OCI-LY1 (cell line): ENCODE data around the gene RPL23.

Source experiments
- H2AFZ ChIP-seq: fragments of 200-600 bp; sonication (generic), shearing (Covaris generic); 2 replicates; pipeline ENCODE4 v1.6.0; 2014; ENCODE audit warnings: antibody characterized with exemption, mild to moderate bottlenecking, low read length
- H3F3A ChIP-seq: fragments of 200-600 bp; sonication (generic), shearing (Covaris generic); 2 replicates; pipeline ENCODE4 v1.6.0; 2014; ENCODE audit warnings: mild to moderate bottlenecking, antibody characterized with exemption, low read length, moderate library complexity; ENCODE audit not compliant: insufficient read depth
- H3K27ac ChIP-seq: fragments of 200-600 bp; sonication (generic); 2 replicates; pipeline ENCODE4 v1.5.1; 2014; ENCODE audit warnings: low read length, mixed run types, mild to moderate bottlenecking, low read depth; ENCODE audit not compliant: poor library complexity, severe bottlenecking
- H3K27me3 ChIP-seq: fragments of 200-600 bp; sonication (generic); 2 replicates; pipeline ENCODE4 v1.6.0; 2014; ENCODE audit warnings: antibody characterized with exemption, mild to moderate bottlenecking, low read length, moderate library complexity; ENCODE audit not compliant: insufficient read depth
- H3K36me3 ChIP-seq: fragments of 200-600 bp; sonication (generic); 2 replicates; pipeline ENCODE4 v1.6.1; 2014; ENCODE audit warnings: mild to moderate bottlenecking, antibody characterized with exemption, low read length, moderate library complexity, mixed read lengths; ENCODE audit not compliant: insufficient read depth
- H3K4me1 ChIP-seq: fragments of 200-600 bp; sonication (generic); 2 replicates; pipeline ENCODE4 v1.5.1; 2014; ENCODE audit warnings: mild to moderate bottlenecking, low read length, moderate library complexity; ENCODE audit not compliant: insufficient read depth, severe bottlenecking
- H3K4me2 ChIP-seq: fragments of 200-600 bp; sonication (generic), shearing (Covaris generic); 2 replicates; pipeline ENCODE4 v1.6.1; 2014; ENCODE audit warnings: low read length
- H3K4me3 ChIP-seq: fragments of 200-600 bp; sonication (generic); 2 replicates; pipeline ENCODE4 v1.5.1; 2014; ENCODE audit warnings: low read length, low read depth, mild to moderate bottlenecking, mixed read lengths; ENCODE audit not compliant: poor library complexity, severe bottlenecking
- H3K79me2 ChIP-seq: fragments of 200-600 bp; shearing (Covaris generic); 2 replicates; pipeline ENCODE4 v1.6.1; 2016; ENCODE audit warnings: mixed run types, low read length, mixed read lengths; ENCODE audit not compliant: insufficient read depth
- H3K9ac ChIP-seq: fragments of 200-600 bp; sonication (generic), shearing (Covaris generic); 2 replicates; pipeline ENCODE4 v1.6.1; 2014; ENCODE audit warnings: mild to moderate bottlenecking, low read length, mixed read lengths
- H3K9me2 ChIP-seq: fragments of 200-600 bp; sonication (generic), shearing (Covaris generic); 2 replicates; pipeline ENCODE4 v1.6.1; 2014; ENCODE audit warnings: low read depth, mild to moderate bottlenecking, low read length, mixed read lengths
- H3K9me3 ChIP-seq: fragments of 200-600 bp; shearing (Covaris generic); 2 replicates; pipeline ENCODE4 v1.6.1; 2014; ENCODE audit warnings: low read length, mixed read lengths
- H4K20me1 ChIP-seq: fragments of 200-600 bp; sonication (generic), shearing (Covaris generic); 2 replicates; pipeline ENCODE4 v1.6.0; 2016; ENCODE audit warnings: mild to moderate bottlenecking, low read length; ENCODE audit not compliant: insufficient read depth
- CTCF ChIP-seq: fragments of 200-600 bp; sonication (generic), shearing (Covaris generic); IDR thresholded peaks from 2 replicates; pipeline ENCODE4 v1.5.1; 2017; ENCODE audit warnings: mild to moderate bottlenecking, antibody characterized with exemption, low read length, moderate library complexity, mixed read lengths
- EZH2 ChIP-seq: fragments of 200-600 bp; sonication (generic), shearing (Covaris generic); IDR thresholded peaks from 2 replicates; pipeline ENCODE4 v1.8.0; 2017; ENCODE audit warnings: borderline replicate concordance, mixed run types, mild to moderate bottlenecking, antibody characterized with exemption, low read length, moderate library complexity, mixed read lengths

The RPL23 gene

GRCh38 chr17:38892083-38892482 is 38.6 kb upstream of the RPL23 start:
- Histone ChIP-seq H3K27ac (peak overlapping the region; percentile 92), H3K4me1 (peaks cover 51% of the 10 kb centered on the region), H3K36me3 (peaks cover 54% of the 10 kb centered on the region; the same call in 1 of the 2 replicates)

GRCh38 chr17:38891441-38891840 is 37.9 kb upstream of the RPL23 start:
- Histone ChIP-seq H3K9ac (peak overlapping the region; percentile 36; the same call in 1 of the 2 replicates), H3F3A (no peaks in the 10 kb centered on the region), H3K27ac (peak overlapping the region; percentile 92), H3K36me3 (peaks cover 51% of the 10 kb centered on the region; the same call in 1 of the 2 replicates), H3K4me3 (no peak overlapping the region), H3K27me3 (no peaks in the 10 kb centered on the region), H3K4me1 (peaks cover 56% of the 10 kb centered on the region), H4K20me1 (no peaks in the 10 kb centered on the region), H3K9me3 (no peaks in the 10 kb centered on the region), H3K4me2 (peak overlapping the region; percentile 21; the same call in 1 of the 2 replicates), H3K79me2 (no peaks in the 10 kb centered on the region), H2AFZ (no peak overlapping the region), H3K9me2 (no peaks in the 10 kb centered on the region)
- TF ChIP-seq EZH2 (no peak), CTCF (no peak)

More at GRCh38 chr17:38892083-38892482, 38.6 kb upstream of the RPL23 start:
- Histone ChIP-seq H4K20me1 (no peaks in the 10 kb centered on the region), H3K4me2 (peak overlapping the region; percentile 21; the same call in 1 of the 2 replicates), H3K79me2 (no peaks in the 10 kb centered on the region), H3K9me3 (no peaks in the 10 kb centered on the region), H2AFZ (no peak overlapping the region), H3F3A (no peaks in the 10 kb centered on the region), H3K27me3 (no peaks in the 10 kb centered on the region), H3K9me2 (no peaks in the 10 kb centered on the region), H3K4me3 (no peak overlapping the region), H3K9ac (peak overlapping the region; percentile 36; the same call in 1 of the 2 replicates)
- TF ChIP-seq EZH2 (no peak), CTCF (no peak)

- Histone ChIP-seq H3K4me2 (no peak overlapping the region; the same call in 1 of the 2 replicates), H3K27ac (peak overlapping the region; percentile 92), H3K9ac (no peak overlapping the region; the same call in 1 of the 2 replicates), H4K20me1 (no peaks in the 10 kb centered on the region), H3K27me3 (no peaks in the 10 kb centered on the region), H2AFZ (no peak overlapping the region), H3K36me3 (peaks cover 41% of the 10 kb centered on the region; the same call in 1 of the 2 replicates), H3K4me1 (peaks cover 66% of the 10 kb centered on the region), H3K4me3 (no peak overlapping the region), H3K79me2 (no peaks in the 10 kb centered on the region), H3K9me2 (no peaks in the 10 kb centered on the region), H3K9me3 (no peaks in the 10 kb centered on the region), H3F3A (no peaks in the 10 kb centered on the region)
- TF ChIP-seq CTCF (no peak), EZH2 (no peak)
Observed at GRCh38 chr17:38890410-38890746, 36.9 kb upstream of the RPL23 start.
